NT2/D1 (cell line): Measurements from ENCODE around the gene PON2.
"Not testable (repeated sequence)": the region's sequence is repeated elsewhere in the genome, so short reads cannot be mapped to it uniquely, and the experiment has no call there.

Experiments used
- DNase-seq: peaks from one replicate; pipeline ENCODE4 v3.0.0-alpha.2; 2011; ENCODE audit warnings: low read depth, low spot score
- H3K27me3 ChIP-seq: 2 replicates; pipeline ENCODE4 v1.6.0; 2011; ENCODE audit warnings: mild to moderate bottlenecking; ENCODE audit not compliant: insufficient read length, insufficient read depth
- H3K36me3 ChIP-seq: 2 replicates; pipeline ENCODE4 v1.6.1; 2011; ENCODE audit warnings: mild to moderate bottlenecking, low read length, mixed read lengths; ENCODE audit not compliant: insufficient read depth, insufficient read length
- H3K4me1 ChIP-seq: 2 replicates; pipeline ENCODE4 v1.5.1; 2011; ENCODE audit not compliant: insufficient read depth, insufficient read length
- H3K4me3 ChIP-seq: 2 replicates; pipeline ENCODE4 v1.5.1; 2011; ENCODE audit warnings: low read depth; ENCODE audit not compliant: insufficient read length
- H3K9ac ChIP-seq: 2 replicates; pipeline ENCODE4 v1.6.0; 2011; ENCODE audit warnings: low read depth; ENCODE audit not compliant: insufficient read length
- H3K9me3 ChIP-seq: 2 replicates; pipeline ENCODE4 v1.5.1; 2011; ENCODE audit warnings: mild to moderate bottlenecking, low read length; ENCODE audit not compliant: insufficient read depth
- SUZ12 ChIP-seq: IDR thresholded peaks from 2 replicates; pipeline ENCODE4 v1.6.1; 2011; ENCODE audit not compliant: insufficient read length, insufficient read depth; ENCODE audit errors: extremely low read depth
- YY1 ChIP-seq: IDR thresholded peaks from 2 replicates; pipeline ENCODE4 v1.6.1; 2011; ENCODE audit not compliant: insufficient read length, insufficient read depth
- ZNF274 ChIP-seq: IDR thresholded peaks from 2 replicates; pipeline ENCODE4 v1.6.1; 2011; ENCODE audit warnings: mild to moderate bottlenecking, low read depth, low read length

PON2 gene

DNA sequence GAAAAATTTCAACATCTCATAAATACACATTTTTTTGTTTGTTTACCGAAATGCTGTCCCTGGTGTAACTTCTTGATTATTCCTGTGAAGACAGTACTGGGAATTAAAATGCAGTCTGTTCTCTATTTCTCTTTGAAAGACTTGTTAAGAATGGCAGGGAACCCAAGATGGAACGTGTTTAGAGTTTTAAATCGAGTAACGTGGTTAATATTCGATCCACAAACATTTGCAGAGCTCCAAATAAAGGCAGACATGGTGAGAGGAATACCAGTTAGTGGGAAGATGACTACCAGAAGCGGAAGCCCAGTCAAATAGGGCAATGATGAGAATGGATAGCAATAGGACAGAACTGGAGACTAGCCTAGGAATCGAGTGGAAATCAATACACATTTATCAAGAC is 45.3 kb downstream of the PON2 start:
- Histone ChIP-seq H3K9me3 (no peaks in the 10 kb centered on the region), H3K4me3 (no peak overlapping the region), H3K36me3 (no peaks in the 10 kb centered on the region), H3K9ac (no peak overlapping the region), H3K4me1 (no peaks in the 10 kb centered on the region), H3K27me3 (no peaks in the 10 kb centered on the region)
- DNase-seq = no peak
- TF ChIP-seq SUZ12 = no peak
- TF ChIP-seq ZNF274 = no peak
- no peak for TF ChIP-seq YY1

GRCh38 chr7:95379457-95379856 is 55.4 kb downstream of the PON2 start:
- H3K36me3 ChIP-seq, H3K4me3 ChIP-seq, DNase-seq: not testable (repeated sequence)

GRCh38 chr7:95376632-95377400 is 58.0 kb downstream of the PON2 start:
- Histone ChIP-seq H3K4me3 (no peak overlapping the region), H3K36me3 (no peaks in the 10 kb centered on the region), H3K9ac (no peak overlapping the region), H3K27me3 (no peaks in the 10 kb centered on the region), H3K4me1 (peaks cover 2% of the 10 kb centered on the region), H3K9me3 (no peaks in the 10 kb centered on the region; the same call in 1 of the 2 replicates)
- DNase-seq = no peak
- no peak for TF ChIP-seq SUZ12
- TF ChIP-seq YY1 = no peak
- no peak for TF ChIP-seq ZNF274

More at GRCh38 chr7:95379457-95379856, 55.4 kb downstream of the PON2 start:
- H3K27me3 ChIP-seq, H3K9me3 ChIP-seq, H3K4me1 ChIP-seq, H3K9ac ChIP-seq: not testable (repeated sequence)

DNA sequence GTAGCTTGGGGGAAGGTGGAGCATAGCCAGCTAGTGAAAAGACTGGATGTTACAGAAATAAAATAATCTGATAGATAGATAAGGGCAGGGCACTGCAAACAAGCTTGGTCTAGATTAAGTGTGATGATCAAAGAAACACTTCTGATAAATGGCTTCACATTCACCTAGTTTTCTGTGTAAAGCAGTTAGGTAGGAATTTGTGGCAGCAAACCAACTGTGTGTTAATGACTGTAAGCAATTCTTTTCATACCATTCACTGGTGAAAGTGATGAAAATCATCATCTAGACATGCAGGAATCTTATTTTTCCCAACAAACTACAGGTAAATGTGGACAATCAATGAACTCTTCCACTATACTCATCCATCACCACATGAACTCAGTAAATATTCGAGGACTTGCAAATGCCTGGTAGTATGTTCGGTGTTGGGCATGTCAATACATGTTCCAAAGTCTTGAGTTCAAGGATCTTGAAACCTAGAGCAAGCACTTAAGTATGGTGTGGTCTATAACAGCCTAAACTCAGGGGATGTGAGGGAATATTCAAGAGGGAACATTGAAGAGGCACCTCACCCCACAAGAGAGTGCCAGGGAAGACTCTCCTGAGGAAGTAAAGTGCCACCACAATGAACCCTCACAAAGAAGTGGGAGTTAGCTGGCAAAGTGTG is 59.1 kb downstream of the PON2 start:
- H3K36me3 ChIP-seq = no peaks in the 10 kb centered on the region
- H3K4me1 ChIP-seq = peaks cover 2% of the 10 kb centered on the region
- H3K9ac ChIP-seq = no peak overlapping the region
- no peak for DNase-seq
- no peak for TF ChIP-seq ZNF274
- TF ChIP-seq SUZ12 = no peak
- TF ChIP-seq YY1 = no peak
- H3K9me3 ChIP-seq = no peaks in the 10 kb centered on the region; the same call in 1 of the 2 replicates
- no peak overlapping the region for H3K4me3 ChIP-seq
- H3K27me3 ChIP-seq = no peaks in the 10 kb centered on the region

GRCh38 chr7:95373323-95373722 is 61.5 kb downstream of the PON2 start:
- H3K9ac ChIP-seq = no peak overlapping the region
- no peak overlapping the region for H3K4me3 ChIP-seq
- no peaks in the 10 kb centered on the region for H3K36me3 ChIP-seq
- H3K27me3 ChIP-seq = no peaks in the 10 kb centered on the region
- TF ChIP-seq SUZ12 (no peak), ZNF274 (no peak), YY1 (no peak)
- peaks cover 2% of the 10 kb centered on the region for H3K4me1 ChIP-seq
- DNase-seq = no peak
- H3K9me3 ChIP-seq = no peaks in the 10 kb centered on the region

GRCh38 chr7:95368235-95368634 is 66.6 kb downstream of the PON2 start:
- Histone ChIP-seq H3K9ac (no peak overlapping the region), H3K4me3 (no peak overlapping the region), H3K27me3 (no peaks in the 10 kb centered on the region), H3K4me1 (no peaks in the 10 kb centered on the region), H3K9me3 (no peaks in the 10 kb centered on the region), H3K36me3 (no peaks in the 10 kb centered on the region)
- no peak for DNase-seq
- TF ChIP-seq SUZ12 = no peak

GRCh38 chr7:95367606-95368005 is 67.2 kb downstream of the PON2 start:
- no peaks in the 10 kb centered on the region for H3K27me3 ChIP-seq
- H3K36me3 ChIP-seq = no peaks in the 10 kb centered on the region
- no peak for DNase-seq
- no peaks in the 10 kb centered on the region for H3K4me1 ChIP-seq
- no peaks in the 10 kb centered on the region for H3K9me3 ChIP-seq
- no peak overlapping the region for H3K9ac ChIP-seq
- H3K4me3 ChIP-seq = no peak overlapping the region
- no peak for TF ChIP-seq SUZ12
